K562 (cell line): Measurements from ENCODE around the gene MGAM2. TPM values are rescaled to one million over a fixed set of nuclear protein-coding genes. Genes with fewer than 3 reads are reported as not detected.

ENCODE experiments used
- CTCFL ChIP-seq: IDR thresholded peaks from 2 replicates; pipeline ENCODE4 v1.6.1; 2011; ENCODE audit warnings: borderline replicate concordance, low read depth, mild to moderate bottlenecking, moderate library complexity, low read length; ENCODE audit not compliant: insufficient read depth, poor library complexity, severe bottlenecking
- NCOA1 ChIP-seq: fragments of 450-650 bp; IDR thresholded peaks from 2 replicates; pipeline ENCODE4 v1.6.1; 2016; ENCODE audit warnings: low read depth
- POLR2AphosphoS5 ChIP-seq: IDR thresholded peaks from 2 replicates; pipeline ENCODE4 v1.6.1; 2011; ENCODE audit warnings: mild to moderate bottlenecking, low read depth, low read length, moderate library complexity; ENCODE audit not compliant: control insufficient read depth, insufficient read depth
- polyA plus RNA-seq, 8 experiments: library from polyadenylated mRNA; depleted of rRNA in 4 of 8; stranded (reverse) in 5 of 8; unstranded in 3 of 8; fragments of >200 nt; fragmentation: Nextera tagmentation in 2 of 8; fragmentation: Illumina TruSeq in 1 of 8; extraction: Ambion mirVana in 2 of 8; extraction: Trizol in 1 of 8; gene quantifications; 2 replicates each; pipeline versions ENCODE4 v1.2.1 to v1.2.3, GENCODE V29; 2011 to 2014; ENCODE audit warnings: inconsistent platforms in 1 of 8, missing spikeins in 1 of 8
- total RNA-seq, 7 experiments: library from RNA; depleted of rRNA in 6 of 7; stranded (reverse); fragments of >200 nt in 6 of 7; fragmentation: Illumina TruSeq in 2 of 7; extraction: Trizol in 2 of 7; gene quantifications; 2 replicates each; pipeline versions ENCODE4 v1.2.1 to v1.2.3, GENCODE V29; 2011 to 2021; ENCODE audit warnings: low replicate concordance in 1 of 7
- TF ChIP-seq, protein P1 (sequence below): fragments of 250-450 bp; sonication (Bioruptor Pico); IDR thresholded peaks from 2 replicates; pipeline ENCODE4 v1.5.1; 2021; ENCODE audit warnings: mild to moderate bottlenecking
- TF ChIP-seq, protein P2 (sequence below): sonication (generic); formaldehyde crosslinking; IDR thresholded peaks from 2 replicates; pipeline ENCODE4 v1.5.0; 2020; ENCODE audit warnings: missing genetic modification reagents
- TF ChIP-seq, protein P3 (sequence below): fragments of 200-400 bp; formaldehyde crosslinking; IDR thresholded peaks from 2 replicates; pipeline ENCODE4 v1.6.1; 2017; ENCODE audit warnings: mild to moderate bottlenecking, low read depth, low read length, moderate library complexity
- TF ChIP-seq, protein P4 (sequence below): sonication (generic); formaldehyde crosslinking; IDR thresholded peaks from 2 replicates; pipeline ENCODE4 v1.8.0; 2022; ENCODE audit warnings: mild to moderate bottlenecking, missing genetic modification reagents

Gene MGAM2
- total and polyA plus RNA-seq, 9 of the 15 experiments (the other 6 are each of a cell fraction or from before 2014, with no cell fraction given): 0.03 TPM; not detected in 8

- TF ChIP-seq, protein P1, sequence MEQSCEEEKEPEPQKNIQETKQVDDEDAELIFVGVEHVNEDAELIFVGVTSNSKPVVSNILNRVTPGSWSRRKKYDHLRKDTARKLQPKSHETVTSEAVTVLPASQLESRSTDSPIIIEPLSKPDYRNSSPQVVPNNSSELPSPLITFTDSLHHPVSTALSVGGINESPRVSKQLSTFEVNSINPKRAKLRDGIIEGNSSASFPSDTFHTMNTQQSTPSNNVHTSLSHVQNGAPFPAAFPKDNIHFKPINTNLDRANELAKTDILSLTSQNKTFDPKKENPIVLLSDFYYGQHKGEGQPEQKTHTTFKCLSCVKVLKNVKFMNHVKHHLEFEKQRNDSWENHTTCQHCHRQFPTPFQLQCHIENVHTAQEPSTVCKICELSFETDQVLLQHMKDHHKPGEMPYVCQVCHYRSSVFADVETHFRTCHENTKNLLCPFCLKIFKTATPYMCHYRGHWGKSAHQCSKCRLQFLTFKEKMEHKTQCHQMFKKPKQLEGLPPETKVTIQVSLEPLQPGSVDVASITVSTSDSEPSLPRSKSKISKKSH (CRISPR knock-in tag): no peak
- TF ChIP-seq, protein P2, sequence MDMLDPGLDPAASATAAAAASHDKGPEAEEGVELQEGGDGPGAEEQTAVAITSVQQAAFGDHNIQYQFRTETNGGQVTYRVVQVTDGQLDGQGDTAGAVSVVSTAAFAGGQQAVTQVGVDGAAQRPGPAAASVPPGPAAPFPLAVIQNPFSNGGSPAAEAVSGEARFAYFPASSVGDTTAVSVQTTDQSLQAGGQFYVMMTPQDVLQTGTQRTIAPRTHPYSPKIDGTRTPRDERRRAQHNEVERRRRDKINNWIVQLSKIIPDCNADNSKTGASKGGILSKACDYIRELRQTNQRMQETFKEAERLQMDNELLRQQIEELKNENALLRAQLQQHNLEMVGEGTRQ (CRISPR knock-in tag): no peak
- TF ChIP-seq CTCFL (no peak), NCOA1 (no peak), POLR2AphosphoS5 (no peak)
- TF ChIP-seq, protein P3, sequence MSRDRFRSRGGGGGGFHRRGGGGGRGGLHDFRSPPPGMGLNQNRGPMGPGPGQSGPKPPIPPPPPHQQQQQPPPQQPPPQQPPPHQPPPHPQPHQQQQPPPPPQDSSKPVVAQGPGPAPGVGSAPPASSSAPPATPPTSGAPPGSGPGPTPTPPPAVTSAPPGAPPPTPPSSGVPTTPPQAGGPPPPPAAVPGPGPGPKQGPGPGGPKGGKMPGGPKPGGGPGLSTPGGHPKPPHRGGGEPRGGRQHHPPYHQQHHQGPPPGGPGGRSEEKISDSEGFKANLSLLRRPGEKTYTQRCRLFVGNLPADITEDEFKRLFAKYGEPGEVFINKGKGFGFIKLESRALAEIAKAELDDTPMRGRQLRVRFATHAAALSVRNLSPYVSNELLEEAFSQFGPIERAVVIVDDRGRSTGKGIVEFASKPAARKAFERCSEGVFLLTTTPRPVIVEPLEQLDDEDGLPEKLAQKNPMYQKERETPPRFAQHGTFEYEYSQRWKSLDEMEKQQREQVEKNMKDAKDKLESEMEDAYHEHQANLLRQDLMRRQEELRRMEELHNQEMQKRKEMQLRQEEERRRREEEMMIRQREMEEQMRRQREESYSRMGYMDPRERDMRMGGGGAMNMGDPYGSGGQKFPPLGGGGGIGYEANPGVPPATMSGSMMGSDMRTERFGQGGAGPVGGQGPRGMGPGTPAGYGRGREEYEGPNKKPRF: no peak
- TF ChIP-seq, protein P4, sequence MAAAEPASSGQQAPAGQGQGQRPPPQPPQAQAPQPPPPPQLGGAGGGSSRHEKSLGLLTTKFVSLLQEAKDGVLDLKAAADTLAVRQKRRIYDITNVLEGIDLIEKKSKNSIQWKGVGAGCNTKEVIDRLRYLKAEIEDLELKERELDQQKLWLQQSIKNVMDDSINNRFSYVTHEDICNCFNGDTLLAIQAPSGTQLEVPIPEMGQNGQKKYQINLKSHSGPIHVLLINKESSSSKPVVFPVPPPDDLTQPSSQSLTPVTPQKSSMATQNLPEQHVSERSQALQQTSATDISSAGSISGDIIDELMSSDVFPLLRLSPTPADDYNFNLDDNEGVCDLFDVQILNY (CRISPR knock-in tag): no peak
Observed at GRCh38 chr7:142063551-142064442, 47.7 kb upstream of the MGAM2 start (continued).
